ENCODE measurements around the gene GADD45G. TPM values are rescaled to one million over a fixed set of nuclear protein-coding genes. Genes with fewer than 3 reads are reported as not detected.

Gene GADD45G
- total RNA-seq, 1 donor from 2014 or later = 5.2 TPM

GRCh38 chr9:89634995-89635742, 30.4 kb downstream of the GADD45G start:
- Mint-ChIP-seq H3K4me1 (ENCODE audit: low read depth, unreplicated experiment) (peaks cover 28% of the 10 kb centered on the region), H3K9me3 (ENCODE audit: unreplicated experiment) (peaks cover 1% of the 10 kb centered on the region), H3K27me3 (ENCODE audit: low read depth, unreplicated experiment) (peaks cover 33% of the 10 kb centered on the region), H3K27ac (ENCODE audit: unreplicated experiment) (peak overlapping the region; percentile 58), H3K4me3 (ENCODE audit: unreplicated experiment) (no peak overlapping the region), H3K36me3 (ENCODE audit: low read depth, unreplicated experiment) (no peaks in the 10 kb centered on the region)
- no peaks in the 10 kb centered on the region for H3K9me3 ChIP-seq (ENCODE audit: insufficient read depth, low read depth, low read length)
- no peak for TF ChIP-seq EZH2 (IDR thresholded peaks at IDR 0.05; ENCODE audit: insufficient read depth, low read length)
- no peak for TF ChIP-seq CTCF (IDR thresholded peaks at IDR 0.05; ENCODE audit: insufficient read depth, low read depth, low read length)
- H2AFZ ChIP-seq (ENCODE audit: low read depth, low read length) = no peak overlapping the region
- H3K79me2 ChIP-seq (ENCODE audit: insufficient read depth, low read length) = no peaks in the 10 kb centered on the region
- no peaks in the 10 kb centered on the region for H3K36me3 ChIP-seq (ENCODE audit: insufficient read depth, low read length)
- no peaks in the 10 kb centered on the region for H4K20me1 ChIP-seq (ENCODE audit: insufficient read depth, low read length)
- peaks cover 17% of the 10 kb centered on the region for H3K4me1 ChIP-seq (ENCODE audit: insufficient read depth, low read length)
- no peak overlapping the region for H3K4me3 ChIP-seq (ENCODE audit: insufficient read depth, low read depth, low read length)
- DNase-seq (ENCODE audit: low read depth) = peak; percentile 88
- H3K4me2 ChIP-seq (ENCODE audit: low read length) = peak overlapping the region; percentile 68
- FAIRE-seq = no peak
- no peak overlapping the region for H3K9ac ChIP-seq (ENCODE audit: low read length)
- H3K27ac ChIP-seq (ENCODE audit: low read depth, low read length) = peak overlapping the region; percentile 15
- H3K27me3 ChIP-seq (ENCODE audit: insufficient read depth, low read length) = peaks cover 5% of the 10 kb centered on the region

- no peak overlapping the region for H3K27ac ChIP-seq (ENCODE audit: low read depth, low read length)
Observed at GRCh38 chr9:89635816-89636215, 31.0 kb downstream of the GADD45G start.

More at GRCh38 chr9:89635816-89636215, 31.0 kb downstream of the GADD45G start:
- H3K27me3 ChIP-seq (ENCODE audit: insufficient read depth, low read length) = peaks cover 5% of the 10 kb centered on the region
- H3K4me3 ChIP-seq (ENCODE audit: insufficient read depth, low read depth, low read length) = no peak overlapping the region
- H3K9ac ChIP-seq (ENCODE audit: low read length) = no peak overlapping the region
- H3K36me3 Mint-ChIP-seq (ENCODE audit: low read depth, unreplicated experiment) = no peaks in the 10 kb centered on the region
- no peaks in the 10 kb centered on the region for H3K36me3 ChIP-seq (ENCODE audit: insufficient read depth, low read length)
- no peak overlapping the region for H3K4me3 Mint-ChIP-seq (ENCODE audit: unreplicated experiment)
- H3K4me1 ChIP-seq (ENCODE audit: insufficient read depth, low read length) = peaks cover 17% of the 10 kb centered on the region
- H3K9me3 Mint-ChIP-seq (ENCODE audit: unreplicated experiment) = peaks cover 1% of the 10 kb centered on the region
- DNase-seq (ENCODE audit: low read depth) (peak; percentile 74), FAIRE-seq (no peak)
- H3K4me1 Mint-ChIP-seq (ENCODE audit: low read depth, unreplicated experiment) = peaks cover 26% of the 10 kb centered on the region
- peaks cover 32% of the 10 kb centered on the region for H3K27me3 Mint-ChIP-seq (ENCODE audit: low read depth, unreplicated experiment)
- H3K9me3 ChIP-seq (ENCODE audit: insufficient read depth, low read depth, low read length) = no peaks in the 10 kb centered on the region
- no peak for TF ChIP-seq CTCF (IDR thresholded peaks at IDR 0.05; ENCODE audit: insufficient read depth, low read depth, low read length)
- H2AFZ ChIP-seq (ENCODE audit: low read depth, low read length) = no peak overlapping the region
- H4K20me1 ChIP-seq (ENCODE audit: insufficient read depth, low read length) = no peaks in the 10 kb centered on the region
- H3K27ac Mint-ChIP-seq (ENCODE audit: unreplicated experiment) = no peak overlapping the region
- no peaks in the 10 kb centered on the region for H3K79me2 ChIP-seq (ENCODE audit: insufficient read depth, low read length)
- peak overlapping the region; percentile 68 for H3K4me2 ChIP-seq (ENCODE audit: low read length)

Data from astrocyte (in vitro differentiated cells and primary cell).